Endothelial cell of umbilical vein (primary cell): ENCODE data around the gene PMFBP1.

Experiments used
- EZH2 ChIP-seq: IDR thresholded peaks from 2 replicates; pipeline ENCODE4 v1.6.1; 2012; ENCODE audit warnings: borderline replicate concordance, low read depth, mild to moderate bottlenecking, moderate library complexity, low read length, inconsistent platforms; ENCODE audit not compliant: severe bottlenecking
- JUN ChIP-seq: IDR thresholded peaks from 2 replicates; pipeline ENCODE4 v1.6.1; 2011; ENCODE audit warnings: borderline replicate concordance, low read depth; ENCODE audit not compliant: insufficient read length, insufficient read depth
- MAX ChIP-seq: IDR thresholded peaks from 2 replicates; pipeline ENCODE4 v1.6.1; 2011; ENCODE audit not compliant: insufficient read depth, insufficient read length
- POLR2AphosphoS5 ChIP-seq: IDR thresholded peaks from 2 replicates; pipeline ENCODE4 v1.6.1; 2012; ENCODE audit warnings: low read depth, mild to moderate bottlenecking, control low read depth, low read length, moderate library complexity; ENCODE audit not compliant: insufficient read depth
- TF ChIP-seq, protein P1 (sequence below), 2 donors: IDR thresholded peaks; 1 replicate in 1 of 2; 2 replicates in 1 of 2; pipeline ENCODE4 v1.5.1; 2011; ENCODE audit warnings: low read length in 2 of 2, mild to moderate bottlenecking in 2 of 2, moderate library complexity in 2 of 2, control low read depth in 1 of 2, inconsistent platforms in 1 of 2, low read depth in 1 of 2; ENCODE audit not compliant: insufficient read depth in 1 of 2; ENCODE audit errors: extremely low read depth in 1 of 2

DNA sequence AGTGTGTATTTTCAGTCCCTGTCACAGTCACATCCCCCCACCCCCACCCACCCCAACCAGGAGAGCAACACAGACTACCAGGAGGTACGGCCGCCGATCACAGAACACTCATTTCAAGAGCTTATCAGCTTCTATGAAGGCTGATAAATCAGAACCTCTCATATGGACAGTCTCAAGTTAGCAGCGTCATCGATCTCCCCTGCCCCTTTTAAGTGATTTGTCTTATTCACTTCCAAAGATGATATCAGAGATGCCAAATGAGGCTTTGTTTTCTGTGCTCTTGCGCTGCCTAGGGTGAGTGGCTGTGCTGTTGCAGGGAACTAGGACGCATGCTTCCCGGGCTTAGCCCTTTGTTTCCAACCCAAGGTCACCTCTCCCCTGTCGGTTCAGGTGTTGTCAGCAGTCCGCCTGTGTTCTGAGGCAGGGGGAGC, 26.8 kb upstream of the PMFBP1 start:
- TF ChIP-seq, protein P1, sequence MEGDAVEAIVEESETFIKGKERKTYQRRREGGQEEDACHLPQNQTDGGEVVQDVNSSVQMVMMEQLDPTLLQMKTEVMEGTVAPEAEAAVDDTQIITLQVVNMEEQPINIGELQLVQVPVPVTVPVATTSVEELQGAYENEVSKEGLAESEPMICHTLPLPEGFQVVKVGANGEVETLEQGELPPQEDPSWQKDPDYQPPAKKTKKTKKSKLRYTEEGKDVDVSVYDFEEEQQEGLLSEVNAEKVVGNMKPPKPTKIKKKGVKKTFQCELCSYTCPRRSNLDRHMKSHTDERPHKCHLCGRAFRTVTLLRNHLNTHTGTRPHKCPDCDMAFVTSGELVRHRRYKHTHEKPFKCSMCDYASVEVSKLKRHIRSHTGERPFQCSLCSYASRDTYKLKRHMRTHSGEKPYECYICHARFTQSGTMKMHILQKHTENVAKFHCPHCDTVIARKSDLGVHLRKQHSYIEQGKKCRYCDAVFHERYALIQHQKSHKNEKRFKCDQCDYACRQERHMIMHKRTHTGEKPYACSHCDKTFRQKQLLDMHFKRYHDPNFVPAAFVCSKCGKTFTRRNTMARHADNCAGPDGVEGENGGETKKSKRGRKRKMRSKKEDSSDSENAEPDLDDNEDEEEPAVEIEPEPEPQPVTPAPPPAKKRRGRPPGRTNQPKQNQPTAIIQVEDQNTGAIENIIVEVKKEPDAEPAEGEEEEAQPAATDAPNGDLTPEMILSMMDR (IDR thresholded peaks at IDR 0.05; ENCODE audit: extremely low read depth in 1 of 2, insufficient read depth in 1 of 2, low read depth in 1 of 2, low read length in 2 of 2) = no peak
- TF ChIP-seq EZH2 (no peak), MAX (no peak), POLR2AphosphoS5 (no peak), JUN (no peak)
